ENCODE results near the gene MRPS18A. TPM values are rescaled to one million over a fixed set of nuclear protein-coding genes. Genes with fewer than 3 reads are reported as not detected.

MRPS18A gene
- total and polyA plus RNA-seq, 2 of the 13 experiments (the other 11 are each of a cell fraction or from before 2014, with no cell fraction given): 87.8 to 89.1 TPM

- TF ChIP-seq HNF4A (CRISPR knock-in tag; IDR thresholded peaks at IDR 0.05) (peak; percentile 90), ZNF790 (CRISPR knock-in tag; IDR thresholded peaks at IDR 0.05; ENCODE audit: borderline replicate concordance) (no peak), ARNTL (CRISPR knock-in tag; IDR thresholded peaks at IDR 0.05) (no peak), HNF4G (IDR thresholded peaks at IDR 0.05; ENCODE audit: borderline replicate concordance, low read depth, low read length) (peak; percentile 86), HNF4G (CRISPR knock-in tag; IDR thresholded peaks at IDR 0.05; ENCODE audit: borderline replicate concordance, low read depth) (peak; percentile 50; the same call in 1 of the 2 replicates), ZNF205 (CRISPR knock-in tag; IDR thresholded peaks at IDR 0.05) (0 out of 2 replicates have a peak, but pooled peaks have one; percentile 41), ZNF878 (CRISPR knock-in tag; IDR thresholded peaks at IDR 0.05) (peak; percentile 37; the same call in 1 of the 2 replicates)
- TF ChIP-seq, protein P1, sequence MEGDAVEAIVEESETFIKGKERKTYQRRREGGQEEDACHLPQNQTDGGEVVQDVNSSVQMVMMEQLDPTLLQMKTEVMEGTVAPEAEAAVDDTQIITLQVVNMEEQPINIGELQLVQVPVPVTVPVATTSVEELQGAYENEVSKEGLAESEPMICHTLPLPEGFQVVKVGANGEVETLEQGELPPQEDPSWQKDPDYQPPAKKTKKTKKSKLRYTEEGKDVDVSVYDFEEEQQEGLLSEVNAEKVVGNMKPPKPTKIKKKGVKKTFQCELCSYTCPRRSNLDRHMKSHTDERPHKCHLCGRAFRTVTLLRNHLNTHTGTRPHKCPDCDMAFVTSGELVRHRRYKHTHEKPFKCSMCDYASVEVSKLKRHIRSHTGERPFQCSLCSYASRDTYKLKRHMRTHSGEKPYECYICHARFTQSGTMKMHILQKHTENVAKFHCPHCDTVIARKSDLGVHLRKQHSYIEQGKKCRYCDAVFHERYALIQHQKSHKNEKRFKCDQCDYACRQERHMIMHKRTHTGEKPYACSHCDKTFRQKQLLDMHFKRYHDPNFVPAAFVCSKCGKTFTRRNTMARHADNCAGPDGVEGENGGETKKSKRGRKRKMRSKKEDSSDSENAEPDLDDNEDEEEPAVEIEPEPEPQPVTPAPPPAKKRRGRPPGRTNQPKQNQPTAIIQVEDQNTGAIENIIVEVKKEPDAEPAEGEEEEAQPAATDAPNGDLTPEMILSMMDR (CRISPR knock-in tag; IDR thresholded peaks at IDR 0.05): peak; percentile 38
Observed at GRCh38 chr6:43718387-43719105, 31.0 kb upstream of the MRPS18A start (continued).

DNA sequence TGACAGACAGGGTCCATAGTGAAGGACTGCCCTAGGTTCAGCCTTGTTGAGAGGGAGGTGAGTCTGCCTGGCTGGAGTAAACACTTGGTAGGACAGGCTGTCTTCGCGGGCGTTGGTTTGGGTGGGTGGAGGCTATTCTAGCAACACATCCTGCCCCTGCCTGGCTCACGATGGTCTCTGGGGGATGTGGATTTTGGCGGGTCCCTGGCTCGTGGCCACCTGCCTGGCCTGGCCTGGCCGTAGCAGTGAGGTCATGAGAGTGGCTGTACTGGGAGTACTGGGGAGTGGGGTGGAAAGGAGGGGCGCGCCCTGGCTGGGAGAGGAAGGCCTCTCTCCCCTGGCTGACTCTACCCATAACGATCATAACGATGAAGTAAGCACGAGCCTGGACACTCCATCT, 30.2 kb upstream of the MRPS18A start:
- FAIRE-seq (no peak), ATAC-seq (no peak), DNase-seq (ENCODE audit: low spot score) (no peak)
- Histone ChIP-seq H3K9ac (ENCODE audit: insufficient read depth, low read depth, low read length) (no peak overlapping the region), H3K4me3 (replicated peaks in 1 of 3; ENCODE audit: insufficient read depth in 1 of 3, low read depth in 2 of 3, low read length in 3 of 3) (peak overlapping the region in 1 of 3 experiments; percentile 47; a peak in 1 of 6 replicates), H3K4me1 (ENCODE audit: insufficient read depth, low read length) (peaks cover 48% of the 10 kb centered on the region), H4K20me1 (ENCODE audit: insufficient read depth, low read length) (no peaks in the 10 kb centered on the region), H3K79me2 (ENCODE audit: insufficient read depth, low read length) (no peaks in the 10 kb centered on the region), H3K36me3 (replicated peaks in 1 of 2; ENCODE audit: control insufficient read depth in 1 of 2, insufficient read depth in 2 of 2, low read length in 2 of 2) (no peaks in the 10 kb centered on the region), H3K27me3 (ENCODE audit: control insufficient read depth in 1 of 2, insufficient read depth in 2 of 2, low read length in 2 of 2) (peaks cover 4 to 26% of the 10 kb centered on the region in 2 experiments; a peak in 3 of 5 replicates), H3K27ac (ENCODE audit: extremely low read length, insufficient read depth, low read length) (no peak overlapping the region), H3K9me3 (ENCODE audit: low read length) (no peaks in the 10 kb centered on the region), H2AFZ (ENCODE audit: low read length) (no peak overlapping the region), H3K4me2 (ENCODE audit: low read depth, low read length) (0 out of 2 replicates have a peak overlapping the region, but pooled peaks have one; percentile 69)
- ChIA-PET POLR2A (interaction anchor here (1.0 kb wide), 1 partner anchor 52 kb away, joined by 3 read pairs; the partner anchor contains the start of gene VEGFA), CTCF (ENCODE audit: low intra/inter-chr PET ratio, low total read pairs) (no interaction called here)
- WGBS (ENCODE audit: low lambda C conversion rate): 22% methylated on average over 7 of the region's 12 CpGs
- BruUV-seq (replicated peaks): no TSS peak
- intact Hi-C loops (cut with micrococcal nuclease; ENCODE audit: unreplicated experiment) (no loop called here), in situ Hi-C loops (cut with HindIII; ENCODE audit: extremely low pct_ligation_motif_present, low pct_unique_long_range_greater_than_20kb) (no loop called here)
- no peak for TF ChIP-seq POGK (CRISPR knock-in tag; conservative IDR thresholded peaks at IDR 0.05)
- no peak for TF ChIP-seq TCF7L2 (IDR thresholded peaks at IDR 0.05; ENCODE audit: low read depth, low read length)
- TF ChIP-seq RBFOX2 (IDR thresholded peaks at IDR 0.05; ENCODE audit: low read depth, low read length): no peak
- no peak for TF ChIP-seq KAT8 (CRISPR knock-in tag; IDR thresholded peaks at IDR 0.05)
- TF ChIP-seq BORCS8-MEF2B (CRISPR knock-in tag; IDR thresholded peaks at IDR 0.05): no peak
- TF ChIP-seq ZNF235 (CRISPR knock-in tag; IDR thresholded peaks at IDR 0.05; ENCODE audit: borderline replicate concordance): no peak
- no peak for TF ChIP-seq ZNF83 (CRISPR knock-in tag; IDR thresholded peaks at IDR 0.05; ENCODE audit: borderline replicate concordance)
- no peak for TF ChIP-seq MTA1 (CRISPR knock-in tag; IDR thresholded peaks at IDR 0.05; ENCODE audit: borderline replicate concordance)
- no peak for TF ChIP-seq ZNF414 (CRISPR knock-in tag; IDR thresholded peaks at IDR 0.05)
- no peak for TF ChIP-seq GABPB1 (CRISPR knock-in tag; IDR thresholded peaks at IDR 0.05)
- no peak for TF ChIP-seq MED13 (CRISPR knock-in tag; IDR thresholded peaks at IDR 0.05)
- no peak for TF ChIP-seq ZNF720 (CRISPR knock-in tag; IDR thresholded peaks at IDR 0.05)

Data from HepG2 (cell line).